Epithelial cell of proximal tubule (primary cell): ENCODE data around the gene RNF138. TPM values are rescaled to one million over a fixed set of nuclear protein-coding genes. Genes with fewer than 3 reads are reported as not detected.
"Not testable (repeated sequence)": the region's sequence is repeated elsewhere in the genome, so short reads cannot be mapped to it uniquely, and the experiment has no call there.

ENCODE experiments used
- DNase-seq: peaks from one replicate; pipeline ENCODE4 v3.0.0-alpha.2; 2011; ENCODE audit warnings: low read depth
- H3K4me3 ChIP-seq: 2 replicates; pipeline ENCODE4 v1.5.1; 2011; ENCODE audit warnings: low read depth, mild to moderate bottlenecking, low read length
- CTCF ChIP-seq: conservative IDR thresholded peaks from 2 replicates; pipeline ENCODE4 v1.5.1; 2012; ENCODE audit warnings: low read depth, mild to moderate bottlenecking, low read length
- total RNA-seq: library from RNA; depleted of rRNA; stranded (reverse); fragments of >200 nt; gene quantifications from 2 replicates; pipeline ENCODE4 v1.2.3, GENCODE V29; 2015

Gene RNF138
- total RNA-seq, 1 donor from 2014 or later: 15.5 TPM

GRCh38 chr18:32086881-32087280 is 4.8 kb upstream of the RNF138 start:
- no peak overlapping the region for H3K4me3 ChIP-seq
- TF ChIP-seq CTCF: no peak
- no peak for DNase-seq

GRCh38 chr18:32090831-32091230 is 843 bp upstream of the RNF138 start:
- not testable (repeated sequence) for H3K4me3 ChIP-seq

GRCh38 chr18:32091325-32091723 is 350 bp upstream of the RNF138 start:
- no peak for DNase-seq
- TF ChIP-seq CTCF: no peak
- H3K4me3 ChIP-seq: peak overlapping the region; percentile 91

More at GRCh38 chr18:32090831-32091230, 843 bp upstream of the RNF138 start:
- not testable (repeated sequence) for DNase-seq

GRCh38 chr18:32092422-32093101 is 888 bp downstream of the RNF138 start:
- peak overlapping the region; percentile 91 for H3K4me3 ChIP-seq
- no peak for TF ChIP-seq CTCF
- no peak for DNase-seq

GRCh38 chr18:32093102-32093511 is 1.4 kb downstream of the RNF138 start:
- peak overlapping the region; percentile 91 for H3K4me3 ChIP-seq
- DNase-seq: no peak
- no peak for TF ChIP-seq CTCF

- no peak for TF ChIP-seq CTCF
- H3K4me3 ChIP-seq: peak overlapping the region; percentile 91
- DNase-seq: no peak
These were observed 1.8 kb downstream of the RNF138 start for GRCh38 chr18:32093523-32093922.

GRCh38 chr18:32095192-32095899 is 3.7 kb downstream of the RNF138 start:
- no peak for DNase-seq
- no peak for TF ChIP-seq CTCF
- no peak overlapping the region for H3K4me3 ChIP-seq
